Breast epithelium (tissue), 4 donors: ENCODE data around the gene HHIP. TPM values are rescaled to one million over a fixed set of nuclear protein-coding genes. Genes with fewer than 3 reads are reported as not detected.

Source experiments
- DNase-seq, 2 donors: peaks; one replicate each; pipeline ENCODE4 v3.0.0-alpha.2; 2019; ENCODE audit warnings: low spot score in 2 of 2
- H3K27ac ChIP-seq, 2 donors: fragments of 200-600 bp; sonication (generic) in 1 of 2; one replicate each; pipeline ENCODE4 v1.5.1; 2016 to 2019; ENCODE audit warnings: mild to moderate bottlenecking in 1 of 2
- H3K27me3 ChIP-seq, 2 donors: fragments of 200-600 bp; sonication (generic) in 1 of 2; one replicate each; pipeline versions ENCODE4 v1.5.1 to v1.6.0; 2017 to 2019; ENCODE audit warnings: control low read depth in 1 of 2, mild to moderate bottlenecking in 1 of 2
- H3K36me3 ChIP-seq: fragments of 200-600 bp; one replicate; pipeline ENCODE4 v1.5.1; 2019
- H3K4me1 ChIP-seq, 2 donors: fragments of 200-600 bp; sonication (generic); one replicate each; pipeline ENCODE4 v1.5.1; 2016 to 2019; ENCODE audit warnings: control low read depth in 1 of 2
- H3K4me3 ChIP-seq, 3 donors: fragments of 200-600 bp; sonication (generic); 1 replicate in 2 of 3; 2 replicates in 1 of 3; pipeline ENCODE4 v1.5.1; 2016 to 2019; ENCODE audit warnings: mild to moderate bottlenecking in 3 of 3, moderate library complexity in 2 of 3
- H3K9me3 ChIP-seq, 2 donors: fragments of 200-600 bp; sonication (generic) in 1 of 2; one replicate each; pipeline ENCODE4 v1.5.1; 2016 to 2019; ENCODE audit warnings: control low read depth in 1 of 2
- POLR2A ChIP-seq: fragments of 450-650 bp; IDR thresholded peaks from one replicate; pipeline ENCODE4 v1.6.1; 2016; ENCODE audit warnings: antibody characterized with exemption, mild to moderate bottlenecking, moderate library complexity
- POLR2AphosphoS5 ChIP-seq, 3 donors: sonication (generic); formaldehyde crosslinking; IDR thresholded peaks; one replicate each; pipeline ENCODE4 v1.6.1; 2017; ENCODE audit warnings: antibody characterized with exemption in 3 of 3
- intact Hi-C: fragments of 100-400 bp; cut with DNase I; formaldehyde crosslinking; loops from one replicate; pipeline ENCODE4 v1.15.1; 2023; ENCODE audit warnings: low total_unique reads
- total RNA-seq, 3 donors: library from RNA; depleted of rRNA; stranded (reverse); fragments of >200 nt; gene quantifications; one replicate each; pipeline ENCODE4 v1.1.0, GENCODE V29; 2016
- TF ChIP-seq, protein P1 (sequence below), 3 donors: fragments of 450-650 bp; IDR thresholded peaks; one replicate each; pipeline ENCODE4 v1.5.1; 2016 to 2017; ENCODE audit warnings: antibody characterized with exemption in 3 of 3, mild to moderate bottlenecking in 3 of 3, moderate library complexity in 3 of 3

HHIP gene
- total RNA-seq, 3 donors from 2014 or later, result under 0.01 to 1.0 (median 0.48) TPM

DNA sequence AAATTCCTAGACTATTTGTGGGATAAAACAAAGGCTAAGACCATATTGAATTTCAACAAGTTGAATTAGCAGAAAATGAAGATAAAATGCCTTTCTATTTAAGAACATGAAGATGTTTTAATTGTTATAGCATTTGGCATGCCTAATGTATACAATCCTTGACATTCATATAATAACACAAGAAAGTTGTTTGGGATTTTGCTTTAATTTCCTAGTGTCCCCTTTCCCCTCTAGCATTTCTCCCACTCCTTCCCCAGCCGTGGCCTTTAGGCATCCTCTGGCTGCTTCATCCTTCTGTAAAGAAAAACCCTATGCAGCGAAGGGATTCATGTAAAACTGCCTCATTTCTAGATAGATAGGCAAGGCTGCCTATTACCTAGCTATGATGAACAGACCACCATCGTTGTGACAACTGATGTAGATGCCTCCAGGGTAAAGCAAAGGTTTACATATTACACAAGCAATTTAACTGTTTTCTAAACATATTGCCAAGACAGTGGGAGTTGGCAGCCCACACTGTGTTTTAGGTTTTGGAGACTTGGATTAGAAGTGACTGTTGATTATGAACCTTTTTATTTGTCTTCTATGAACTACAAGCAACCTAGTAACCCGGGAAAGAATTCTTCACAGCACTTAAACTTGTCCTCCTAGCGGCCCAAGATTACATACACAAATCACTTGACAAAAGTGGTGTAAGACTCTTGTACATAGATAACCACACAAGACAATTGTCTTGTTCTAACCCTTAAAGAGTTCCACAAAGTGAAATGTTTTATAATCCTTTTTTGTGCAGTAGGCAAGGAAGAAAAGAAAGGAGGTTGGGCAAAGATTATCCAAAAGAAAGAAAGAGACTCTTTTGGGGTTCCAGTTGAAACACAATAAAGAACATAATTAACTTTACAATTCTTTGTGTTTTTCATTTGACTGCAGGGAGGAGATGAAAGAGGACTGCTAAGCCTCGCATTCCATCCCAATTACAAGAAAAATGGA, 59.9 kb downstream of the HHIP start:
- H3K4me3 ChIP-seq, result no peak overlapping the region
- H3K9me3 ChIP-seq, result no peaks in the 10 kb centered on the region
- no peak overlapping the region for H3K27ac ChIP-seq
- no peaks in the 10 kb centered on the region for H3K4me1 ChIP-seq
- H3K36me3 ChIP-seq, result no peaks in the 10 kb centered on the region
- H3K27me3 ChIP-seq, result no peaks in the 10 kb centered on the region
- intact Hi-C loops, result no loop called here
- no peak for DNase-seq
- no peak for TF ChIP-seq POLR2AphosphoS5 (IDR thresholded peaks at IDR 0.05)
- TF ChIP-seq, protein P1, sequence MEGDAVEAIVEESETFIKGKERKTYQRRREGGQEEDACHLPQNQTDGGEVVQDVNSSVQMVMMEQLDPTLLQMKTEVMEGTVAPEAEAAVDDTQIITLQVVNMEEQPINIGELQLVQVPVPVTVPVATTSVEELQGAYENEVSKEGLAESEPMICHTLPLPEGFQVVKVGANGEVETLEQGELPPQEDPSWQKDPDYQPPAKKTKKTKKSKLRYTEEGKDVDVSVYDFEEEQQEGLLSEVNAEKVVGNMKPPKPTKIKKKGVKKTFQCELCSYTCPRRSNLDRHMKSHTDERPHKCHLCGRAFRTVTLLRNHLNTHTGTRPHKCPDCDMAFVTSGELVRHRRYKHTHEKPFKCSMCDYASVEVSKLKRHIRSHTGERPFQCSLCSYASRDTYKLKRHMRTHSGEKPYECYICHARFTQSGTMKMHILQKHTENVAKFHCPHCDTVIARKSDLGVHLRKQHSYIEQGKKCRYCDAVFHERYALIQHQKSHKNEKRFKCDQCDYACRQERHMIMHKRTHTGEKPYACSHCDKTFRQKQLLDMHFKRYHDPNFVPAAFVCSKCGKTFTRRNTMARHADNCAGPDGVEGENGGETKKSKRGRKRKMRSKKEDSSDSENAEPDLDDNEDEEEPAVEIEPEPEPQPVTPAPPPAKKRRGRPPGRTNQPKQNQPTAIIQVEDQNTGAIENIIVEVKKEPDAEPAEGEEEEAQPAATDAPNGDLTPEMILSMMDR (IDR thresholded peaks at IDR 0.05), result no peak
- no peak for TF ChIP-seq POLR2A

DNA sequence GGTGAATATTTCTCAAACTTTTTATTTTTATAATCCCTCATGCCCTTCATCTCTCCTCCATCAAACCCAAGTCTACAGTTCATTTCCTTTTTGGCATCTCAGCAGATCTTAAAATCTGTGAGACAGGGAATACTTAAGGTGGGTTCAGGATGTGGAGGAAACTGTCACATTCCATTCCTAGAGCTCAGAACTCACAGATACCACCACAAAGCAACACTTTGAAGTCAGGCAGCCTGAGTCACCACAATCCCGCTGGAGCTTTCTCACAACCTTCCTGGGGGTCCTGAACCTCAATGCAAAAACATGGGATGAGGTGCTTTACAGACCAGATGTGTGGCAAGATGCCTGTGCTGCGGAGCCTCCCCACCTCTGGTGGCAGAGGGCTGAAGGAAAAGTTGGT, 63.2 kb downstream of the HHIP start:
- Histone ChIP-seq H3K9me3 (no peaks in the 10 kb centered on the region), H3K27ac (peak overlapping the region in 1 of 2 donors; percentile 1), H3K4me1 (no peaks in the 10 kb centered on the region), H3K4me3 (no peak overlapping the region), H3K27me3 (no peaks in the 10 kb centered on the region), H3K36me3 (no peaks in the 10 kb centered on the region)
- DNase-seq, result no peak
- TF ChIP-seq, protein P1 (IDR thresholded peaks at IDR 0.05), result no peak
- no peak for TF ChIP-seq POLR2A
- no peak for TF ChIP-seq POLR2AphosphoS5 (IDR thresholded peaks at IDR 0.05)
- intact Hi-C loops, result no loop called here

DNA sequence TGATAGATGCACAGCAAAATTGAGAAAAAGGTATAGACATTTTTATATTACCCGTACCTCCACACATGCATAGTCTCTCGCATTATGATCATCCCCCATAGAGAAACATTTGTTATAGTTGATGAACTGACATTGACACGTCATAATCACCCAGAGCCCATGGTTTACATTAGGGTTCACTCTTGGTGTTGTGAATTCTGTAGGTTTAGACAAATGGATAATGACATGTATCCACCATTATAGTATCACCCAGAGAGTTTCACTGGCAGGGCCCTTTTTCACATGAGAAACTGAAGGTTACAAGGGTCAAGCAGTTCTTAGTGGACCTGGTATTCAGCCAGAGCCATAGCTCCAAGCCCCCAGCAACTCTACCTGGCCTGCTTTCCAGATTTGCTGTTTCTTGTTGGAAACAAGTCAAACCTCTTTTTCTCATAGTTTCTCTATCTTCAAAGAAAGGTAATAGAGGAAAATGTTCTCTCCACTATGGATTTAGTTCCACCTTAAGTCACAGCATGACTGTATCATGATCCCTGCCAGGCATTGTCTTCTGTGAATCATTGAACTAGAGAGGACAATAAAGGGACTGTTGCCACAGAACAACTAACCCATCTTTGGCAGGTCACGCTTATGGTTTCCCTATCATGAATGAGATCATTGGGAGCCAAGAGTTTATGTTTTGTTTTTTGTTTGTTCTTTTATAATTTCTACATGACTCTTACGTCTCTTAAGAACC, 64.0 kb downstream of the HHIP start:
- H3K36me3 ChIP-seq, result no peaks in the 10 kb centered on the region
- H3K9me3 ChIP-seq, result no peaks in the 10 kb centered on the region
- H3K4me3 ChIP-seq, result no peak overlapping the region
- no peaks in the 10 kb centered on the region for H3K4me1 ChIP-seq
- peak in 1 of 3 donors; percentile 43 for TF ChIP-seq POLR2AphosphoS5 (IDR thresholded peaks at IDR 0.05)
- TF ChIP-seq, protein P1 (IDR thresholded peaks at IDR 0.05), result no peak
- DNase-seq, result peak in 1 of 2 donors; percentile 40
- no peaks in the 10 kb centered on the region for H3K27me3 ChIP-seq
- peak overlapping the region; percentile 43 to 66 for H3K27ac ChIP-seq
- intact Hi-C loops, result no loop called here

DNA sequence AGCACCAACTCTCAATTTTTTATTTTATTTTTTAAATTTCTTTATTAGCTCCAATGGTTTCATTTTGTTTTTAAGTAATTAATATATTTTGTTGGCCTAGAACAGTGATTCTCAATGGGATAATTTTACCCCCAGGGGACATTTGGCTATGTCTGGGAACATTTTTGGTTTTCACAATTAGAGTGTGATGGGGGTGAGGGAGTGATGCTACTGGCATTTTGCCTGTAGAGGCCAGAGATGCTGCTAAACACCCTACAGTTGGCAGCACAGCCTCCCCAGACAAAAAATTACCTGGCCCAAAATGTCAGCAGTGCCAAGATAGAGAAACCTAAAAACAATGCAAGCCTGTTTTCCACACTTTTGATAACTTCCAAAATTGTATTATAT, 64.6 kb downstream of the HHIP start:
- DNase-seq, result peak in 1 of 2 donors; percentile 19
- TF ChIP-seq POLR2AphosphoS5 (IDR thresholded peaks at IDR 0.05) (no peak), POLR2A (no peak)
- TF ChIP-seq, protein P1 (IDR thresholded peaks at IDR 0.05), result no peak
- Histone ChIP-seq H3K9me3 (no peaks in the 10 kb centered on the region), H3K27me3 (no peaks in the 10 kb centered on the region), H3K4me1 (no peaks in the 10 kb centered on the region), H3K36me3 (no peaks in the 10 kb centered on the region), H3K27ac (peak overlapping the region; percentile 26 to 46), H3K4me3 (no peak overlapping the region)
- intact Hi-C loops, result no loop called here
